H1 (cell line): ENCODE data around the gene SLC8A1. TPM values are rescaled to one million over a fixed set of nuclear protein-coding genes. Genes with fewer than 3 reads are reported as not detected.

Source experiments
- CTCF ChIA-PET: fragments of 300-600 bp; sonication (Branson Sonifier 250); formaldehyde crosslinking; loops from one replicate; lab custom pipeline; 2021; ENCODE audit not compliant: partially characterized antibody; lab: Charles Lee
- POLR2A ChIA-PET: fragments of 300-600 bp; sonication (Branson Sonifier 250); formaldehyde crosslinking; loops from one replicate; lab custom pipeline; 2021; ENCODE audit warnings: inconsistent platforms; ENCODE audit not compliant: partially characterized antibody; lab: Charles Lee
- DNase-seq, 2 experiments: peaks; one replicate each; pipeline versions ENCODE4 v3.0.0 to v3.0.0-alpha.2; 2010 to 2022; ENCODE audit warnings: low spot score in 2 of 2, low read depth in 1 of 2, mixed read lengths in 1 of 2
- FAIRE-seq: peaks from 2 replicates; lab custom pipeline; 2011; peaks lifted over from hg19 to GRCh38; lab: Jason Lieb, UNC
- H2AFZ ChIP-seq: 2 replicates; pipeline ENCODE4 v1.8.1; 2012; ENCODE audit warnings: low read length, inconsistent platforms
- H2AK5ac ChIP-seq: 2 replicates; pipeline ENCODE4 v1.6.1; 2013; ENCODE audit warnings: low read depth, low read length
- H2BK120ac ChIP-seq: replicated peaks from 2 replicates; pipeline ENCODE3; 2013; ENCODE audit warnings: low read depth, low read length, inconsistent platforms
- H2BK12ac ChIP-seq: 2 replicates; pipeline ENCODE4 v1.6.1; 2013; ENCODE audit warnings: low read depth, low read length
- H2BK15ac ChIP-seq: 2 replicates; pipeline ENCODE4 v1.6.1; 2013; ENCODE audit warnings: low read length
- H2BK20ac ChIP-seq: 2 replicates; pipeline ENCODE4 v1.6.1; 2013; ENCODE audit warnings: low read length
- H2BK5ac ChIP-seq: 2 replicates; pipeline ENCODE4 v1.6.1; 2013; ENCODE audit warnings: low read depth, low read length
- H3K14ac ChIP-seq: 2 replicates; pipeline ENCODE4 v1.6.1; 2013; ENCODE audit warnings: inconsistent platforms; ENCODE audit not compliant: insufficient read length
- H3K18ac ChIP-seq: 2 replicates; pipeline ENCODE4 v1.6.1; 2013; ENCODE audit warnings: low read length; ENCODE audit errors: extremely low read depth
- H3K23ac ChIP-seq: 2 replicates; pipeline ENCODE4 v1.6.1; 2013; ENCODE audit warnings: inconsistent platforms; ENCODE audit not compliant: insufficient read length
- H3K23me2 ChIP-seq: 2 replicates; pipeline ENCODE4 v1.6.1; 2013; ENCODE audit warnings: low read depth, low read length
- H3K27ac ChIP-seq: 2 replicates; pipeline ENCODE4 v1.6.1; 2011; ENCODE audit warnings: low read depth, low read length, inconsistent platforms
- H3K27me3 ChIP-seq, 4 experiments: replicated peaks in 1 of 4; 1 replicate in 1 of 4; 2 replicates in 3 of 4; pipeline versions ENCODE4 v1.6.1 to v1.8.1; 2011 to 2013; ENCODE audit warnings: low read length in 3 of 4, mild to moderate bottlenecking in 3 of 4, inconsistent platforms in 2 of 4, mixed read lengths in 2 of 4, moderate library complexity in 1 of 4; ENCODE audit not compliant: control insufficient read depth in 3 of 4, insufficient read depth in 3 of 4; ENCODE audit errors: extremely low read depth in 1 of 4
- H3K36me3 ChIP-seq, 4 experiments: 2 replicates each; pipeline versions ENCODE4 v1.6.1 to v1.8.1; 2011 to 2013; ENCODE audit warnings: mild to moderate bottlenecking in 4 of 4, low read length in 3 of 4, moderate library complexity in 2 of 4, control low read depth in 1 of 4, inconsistent platforms in 1 of 4; ENCODE audit not compliant: insufficient read depth in 4 of 4, control insufficient read depth in 2 of 4
- H3K4ac ChIP-seq: replicated peaks from 2 replicates; pipeline ENCODE3; 2013; ENCODE audit warnings: low read length, low read depth, mixed read lengths, inconsistent platforms; ENCODE audit not compliant: insufficient read length
- H3K4me1 ChIP-seq, 4 experiments: replicated peaks in 1 of 4; 1 replicate in 1 of 4; 2 replicates in 3 of 4; pipeline versions ENCODE4 v1.6.1 to v1.8.1; 2011 to 2013; ENCODE audit warnings: low read length in 3 of 4, inconsistent platforms in 2 of 4, mixed read lengths in 1 of 4; ENCODE audit not compliant: insufficient read depth in 4 of 4, control insufficient read depth in 3 of 4
- H3K4me2 ChIP-seq, 2 experiments: 2 replicates each; pipeline versions ENCODE4 v1.6.1 to v1.8.1; 2011 to 2013; ENCODE audit warnings: low read depth in 2 of 2, low read length in 2 of 2, control low read depth in 1 of 2, inconsistent platforms in 1 of 2, mild to moderate bottlenecking in 1 of 2; ENCODE audit not compliant: insufficient read depth in 1 of 2
- H3K4me3 ChIP-seq, 4 experiments: fragments of 200-600, 300-600 bp in 1 of 4; sonication (generic), shearing (Covaris generic), sonication (Bioruptor Twin) in 1 of 4; 2 replicates each; pipeline versions ENCODE4 v1.5.1 to v1.8.1; 2011 to 2016; ENCODE audit warnings: low read length in 4 of 4, low read depth in 3 of 4, control low read depth in 2 of 4, inconsistent platforms in 2 of 4, mild to moderate bottlenecking in 2 of 4, mixed read lengths in 1 of 4, moderate library complexity in 1 of 4; ENCODE audit not compliant: insufficient read depth in 2 of 4; ENCODE audit errors: extremely low read depth in 1 of 4
- H3K56ac ChIP-seq: replicated peaks from 2 replicates; pipeline ENCODE3; 2013; ENCODE audit warnings: low read depth, mild to moderate bottlenecking, mixed read lengths, low read length, inconsistent platforms; ENCODE audit not compliant: insufficient read length
- H3K79me1 ChIP-seq: 2 replicates; pipeline ENCODE4 v1.6.1; 2013; ENCODE audit warnings: low read depth, low read length, control low read depth
- H3K79me2 ChIP-seq, 2 experiments: 2 replicates each; pipeline versions ENCODE4 v1.6.1 to v1.8.1; 2012 to 2013; ENCODE audit warnings: low read length in 2 of 2, mild to moderate bottlenecking in 2 of 2, inconsistent platforms in 1 of 2; ENCODE audit not compliant: insufficient read depth in 2 of 2, control insufficient read depth in 1 of 2
- H3K9ac ChIP-seq, 4 experiments: replicated peaks in 1 of 4; 1 replicate in 1 of 4; 2 replicates in 3 of 4; pipeline versions ENCODE4 v1.6.1 to v1.8.1; 2011 to 2013; ENCODE audit warnings: low read depth in 3 of 4, low read length in 3 of 4, control low read depth in 2 of 4, mild to moderate bottlenecking in 2 of 4, moderate library complexity in 2 of 4, inconsistent platforms in 1 of 4; ENCODE audit errors: extremely low read depth in 1 of 4
- H3K9me3 ChIP-seq, 2 experiments: 2 replicates each; pipeline versions ENCODE4 v1.6.1 to v1.8.1; 2012 to 2013; ENCODE audit warnings: mild to moderate bottlenecking in 2 of 2, moderate library complexity in 2 of 2, control low read depth in 1 of 2, inconsistent platforms in 1 of 2, low read depth in 1 of 2, low read length in 1 of 2, mixed read lengths in 1 of 2; ENCODE audit not compliant: insufficient read depth in 2 of 2
- H4K20me1 ChIP-seq, 2 experiments: replicated peaks in 1 of 2; 2 replicates each; pipeline versions ENCODE3 to v1.8.1; 2011 to 2013; ENCODE audit warnings: inconsistent platforms in 2 of 2, low read length in 2 of 2, mild to moderate bottlenecking in 1 of 2; ENCODE audit not compliant: insufficient read depth in 2 of 2, control insufficient read depth in 1 of 2
- H4K5ac ChIP-seq: 2 replicates; pipeline ENCODE4 v1.6.1; 2013; ENCODE audit warnings: low read length, low read depth, mixed read lengths, inconsistent platforms; ENCODE audit not compliant: insufficient read length
- H4K8ac ChIP-seq: 2 replicates; pipeline ENCODE4 v1.8.0; 2013; ENCODE audit warnings: mild to moderate bottlenecking, moderate library complexity, low read length, inconsistent platforms; ENCODE audit not compliant: insufficient read depth; ENCODE audit errors: extremely low read depth
- H4K91ac ChIP-seq: replicated peaks from 2 replicates; pipeline ENCODE3; 2013; ENCODE audit warnings: low read length, mixed read lengths, inconsistent platforms; ENCODE audit not compliant: insufficient read length
- BACH1 ChIP-seq: IDR thresholded peaks from 2 replicates; pipeline ENCODE4 v1.6.1; 2012; ENCODE audit warnings: low read length, improper control_type of control experiment
- BCL11A ChIP-seq, 2 experiments: IDR thresholded peaks; one replicate each; pipeline ENCODE4 v1.6.1; 2011; ENCODE audit warnings: low read depth in 2 of 2, low read length in 2 of 2, mild to moderate bottlenecking in 2 of 2
- BRCA1 ChIP-seq: IDR thresholded peaks from 2 replicates; pipeline ENCODE4 v1.6.1; 2012; ENCODE audit warnings: low read depth, low read length, improper control_type of control experiment
- CHD2 ChIP-seq: IDR thresholded peaks from 2 replicates; pipeline ENCODE4 v1.6.1; 2012; ENCODE audit warnings: low read length, improper control_type of control experiment
- KDM5A ChIP-seq: fragments of 200-600 bp; IDR thresholded peaks from 2 replicates; pipeline ENCODE4 v1.7.1; 2012; ENCODE audit warnings: mild to moderate bottlenecking, low read length, inconsistent platforms, mixed read lengths
- PHF8 ChIP-seq: fragments of 200-600 bp; sonication (generic); conservative IDR thresholded peaks from 2 replicates; pipeline ENCODE4 v1.7.1; 2012; ENCODE audit warnings: low read depth, mild to moderate bottlenecking, inconsistent platforms, low read length, moderate library complexity
- RFX5 ChIP-seq: IDR thresholded peaks from 2 replicates; pipeline ENCODE4 v1.6.1; 2011; ENCODE audit warnings: low read depth, low read length, improper control_type of control experiment, borderline replicate concordance
- RNF2 ChIP-seq: fragments of 200-900, 300-1000 bp; sonication (generic); IDR thresholded peaks from 2 replicates; pipeline ENCODE4 v1.7.1; 2016; ENCODE audit warnings: borderline replicate concordance, low read depth, mild to moderate bottlenecking, antibody characterized with exemption, low read length; ENCODE audit not compliant: poor library complexity, severe bottlenecking; ENCODE audit errors: missing control alignments
- SAP30 ChIP-seq: fragments of 300-600 bp; sonication (generic); IDR thresholded peaks from 2 replicates; pipeline ENCODE4 v1.7.1; 2012; ENCODE audit warnings: low read length, moderate library complexity, mild to moderate bottlenecking, inconsistent platforms; ENCODE audit not compliant: insufficient read depth, insufficient replicate concordance
- SIRT6 ChIP-seq: IDR thresholded peaks from one replicate; pipeline ENCODE4 v1.7.1; 2012; ENCODE audit warnings: low read length, inconsistent platforms
- SP4 ChIP-seq: IDR thresholded peaks from 2 replicates; pipeline ENCODE4 v1.6.1; 2012; ENCODE audit warnings: low read length, inconsistent platforms
- TEAD4 ChIP-seq: IDR thresholded peaks from 2 replicates; pipeline ENCODE4 v1.6.1; 2012; ENCODE audit warnings: low read depth, low read length, inconsistent platforms, mixed read lengths
- polyA plus RNA-seq, 7 experiments: library from polyadenylated mRNA; depleted of rRNA in 3 of 7; stranded (reverse) in 5 of 7; unstranded in 2 of 7; fragments of >200 nt in 5 of 7; fragments of 200-250 nt in 2 of 7; gene quantifications; 1 replicate in 5 of 7; 2 replicates in 1 of 7; 4 replicates in 1 of 7; pipeline versions ENCODE4 v1.2.1 to v1.2.3, GENCODE V29; 2011 to 2013; ENCODE audit warnings: missing spikeins in 2 of 7, mixed read lengths in 2 of 7
- total RNA-seq: library from RNA; stranded (reverse); fragmentation: NEBNext Ultra II Directional; extraction: Animal tissue kit (Norgen Biotek cat#: 25700); gene quantifications from 2 replicates; pipeline ENCODE4 v1.2.1, GENCODE V29; 2021
- TF ChIP-seq, protein P1 (sequence below): IDR thresholded peaks from 2 replicates; pipeline ENCODE4 v1.6.1; 2011; ENCODE audit warnings: low read depth, mild to moderate bottlenecking, low read length; ENCODE audit not compliant: insufficient read depth

Gene SLC8A1
- total and polyA plus RNA-seq, 2 of the 8 experiments (the other 6 are each of a cell fraction or from before 2014, with no cell fraction given), result 0.68 to 3.6 TPM

DNA sequence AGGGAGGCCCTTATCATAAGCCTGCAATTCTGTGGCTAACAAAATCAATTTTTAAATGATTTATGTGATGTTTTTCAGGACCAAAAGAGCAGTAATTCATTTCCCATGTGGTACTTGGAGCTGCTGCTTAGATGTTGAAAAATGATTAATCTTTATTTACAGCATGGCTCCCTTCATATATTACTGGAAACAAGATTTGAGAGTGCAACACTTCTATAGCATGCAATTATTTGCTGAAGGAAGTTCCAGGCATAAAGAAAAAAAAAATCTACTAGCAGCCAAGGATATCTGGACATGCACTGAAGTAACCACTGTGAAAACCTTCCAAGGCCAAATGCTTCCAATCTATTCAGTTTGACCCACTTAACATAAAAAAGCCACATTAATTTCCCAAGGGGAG is 186.3 kb downstream of the SLC8A1 start:
- Histone ChIP-seq H3K14ac (no peak overlapping the region), H3K27me3 (no peaks in the 10 kb centered on the region), H3K27ac (no peak overlapping the region), H4K8ac (no peak overlapping the region), H3K4me1 (no peaks in the 10 kb centered on the region), H4K91ac (no peak overlapping the region), H2AFZ (no peak overlapping the region), H3K23ac (no peak overlapping the region), H2BK120ac (no peak overlapping the region), H2BK15ac (no peak overlapping the region), H3K18ac (no peak overlapping the region), H2BK20ac (no peak overlapping the region), H4K5ac (no peak overlapping the region), H2AK5ac (no peak overlapping the region), H2BK5ac (no peak overlapping the region), H3K23me2 (no peaks in the 10 kb centered on the region), H3K4ac (no peak overlapping the region), H3K4me3 (no peak overlapping the region), H3K56ac (no peak overlapping the region), H3K36me3 (no peaks in the 10 kb centered on the region), H3K9me3 (no peaks in the 10 kb centered on the region), H3K9ac (peak overlapping the region in 1 of 4 experiments; percentile 34; a peak in 1 of 7 replicates), H3K79me1 (no peaks in the 10 kb centered on the region), H4K20me1 (no peaks in the 10 kb centered on the region), H2BK12ac (no peak overlapping the region), H3K4me2 (no peak overlapping the region), H3K79me2 (no peaks in the 10 kb centered on the region)
- no peak for DNase-seq
- TF ChIP-seq PHF8, result no peak
- TF ChIP-seq SIRT6, result no peak
- no peak for TF ChIP-seq SP4
- TF ChIP-seq RNF2, result no peak
- TF ChIP-seq SAP30, result no peak
- TF ChIP-seq CHD2, result no peak
- no peak for TF ChIP-seq RFX5
- TF ChIP-seq BRCA1, result no peak
- TF ChIP-seq BCL11A (IDR thresholded peaks at IDR 0.05; ENCODE audit: low read depth in 2 of 2, low read length in 2 of 2), result no peak
- no peak for TF ChIP-seq KDM5A
- TF ChIP-seq, protein P1, sequence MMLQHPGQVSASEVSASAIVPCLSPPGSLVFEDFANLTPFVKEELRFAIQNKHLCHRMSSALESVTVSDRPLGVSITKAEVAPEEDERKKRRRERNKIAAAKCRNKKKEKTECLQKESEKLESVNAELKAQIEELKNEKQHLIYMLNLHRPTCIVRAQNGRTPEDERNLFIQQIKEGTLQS, result no peak
- TF ChIP-seq BACH1, result no peak
- TF ChIP-seq TEAD4, result no peak
- FAIRE-seq, result no peak
- ChIA-PET CTCF (interaction anchor here (1.0 to 1.9 kb wide), 3 partner anchors 9 to 37 kb away, joined by 3 to 6 read pairs (median 3); no protein-coding TSS in a partner anchor), POLR2A (no interaction called here)
